Measurements from ENCODE around the gene SLC35A5.

- TF ChIP-seq, protein P1, sequence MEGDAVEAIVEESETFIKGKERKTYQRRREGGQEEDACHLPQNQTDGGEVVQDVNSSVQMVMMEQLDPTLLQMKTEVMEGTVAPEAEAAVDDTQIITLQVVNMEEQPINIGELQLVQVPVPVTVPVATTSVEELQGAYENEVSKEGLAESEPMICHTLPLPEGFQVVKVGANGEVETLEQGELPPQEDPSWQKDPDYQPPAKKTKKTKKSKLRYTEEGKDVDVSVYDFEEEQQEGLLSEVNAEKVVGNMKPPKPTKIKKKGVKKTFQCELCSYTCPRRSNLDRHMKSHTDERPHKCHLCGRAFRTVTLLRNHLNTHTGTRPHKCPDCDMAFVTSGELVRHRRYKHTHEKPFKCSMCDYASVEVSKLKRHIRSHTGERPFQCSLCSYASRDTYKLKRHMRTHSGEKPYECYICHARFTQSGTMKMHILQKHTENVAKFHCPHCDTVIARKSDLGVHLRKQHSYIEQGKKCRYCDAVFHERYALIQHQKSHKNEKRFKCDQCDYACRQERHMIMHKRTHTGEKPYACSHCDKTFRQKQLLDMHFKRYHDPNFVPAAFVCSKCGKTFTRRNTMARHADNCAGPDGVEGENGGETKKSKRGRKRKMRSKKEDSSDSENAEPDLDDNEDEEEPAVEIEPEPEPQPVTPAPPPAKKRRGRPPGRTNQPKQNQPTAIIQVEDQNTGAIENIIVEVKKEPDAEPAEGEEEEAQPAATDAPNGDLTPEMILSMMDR (IDR thresholded peaks at IDR 0.05) = no peak
- TF ChIP-seq POLR2A (IDR thresholded peaks at IDR 0.05) = no peak
Measured at GRCh38 chr3:112619295-112619694, 57.5 kb downstream of the SLC35A5 start.

Data from uterus (tissue), 2 donors.